Stimulated activated naive CD8-positive, alpha-beta T cell treated with anti-CD3 and anti-CD28 coated beads, Interleukin-15, Interleukin-2, amounts not matched to agents 100 U/mL and 50 U/mL, for 24 hours (primary cell): Measurements from ENCODE around the gene BCAS4.
A peak's percentile ranks its signal among the peaks of the same experiment; 100 is the strongest.
"Not testable (repeated sequence)": the region's sequence is repeated elsewhere in the genome, so short reads cannot be mapped to it uniquely, and the experiment has no call there.

Experiments used
- ATAC-seq: fragments of 150-1000 bp; cut with Tn5 transposase; one replicate; pipeline ENCODE4 v1.10.0; 2021
- DNase-seq: peaks from one replicate; pipeline ENCODE4 v3.0.0; 2021

BCAS4 gene

DNA sequence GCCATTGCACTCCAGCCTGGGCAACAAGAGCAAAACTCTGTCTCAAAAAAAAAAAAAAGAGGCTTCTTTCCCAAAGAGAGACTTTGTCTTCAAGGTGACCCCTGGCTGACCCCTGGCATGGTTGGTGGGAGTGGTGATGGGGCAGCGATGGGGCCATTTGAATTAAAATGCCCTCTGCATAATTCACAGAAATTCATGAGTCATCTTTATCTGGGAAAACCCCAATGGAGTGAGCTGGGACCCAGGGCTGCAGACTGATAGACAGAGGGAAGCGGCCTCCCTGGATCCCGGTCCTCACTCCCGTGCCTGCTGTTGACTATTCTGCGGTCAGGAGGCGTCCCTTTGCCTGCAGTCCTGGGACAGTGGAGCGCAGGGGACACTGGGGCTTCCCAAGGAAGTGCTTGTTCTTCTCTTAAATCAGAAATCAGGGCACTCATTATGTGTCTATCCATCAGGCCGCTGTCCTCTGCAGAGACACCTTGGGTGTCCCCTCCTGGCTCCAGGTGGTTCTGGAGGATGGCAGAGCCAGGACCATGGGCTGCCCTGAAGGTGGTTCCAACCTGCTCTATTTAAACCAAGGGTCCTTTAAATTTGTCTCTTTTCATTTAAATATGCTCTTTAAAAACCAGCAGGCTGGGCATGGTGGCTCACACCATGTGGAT, 23.3 kb upstream of the BCAS4 start:
- ATAC-seq = not testable (repeated sequence)

GRCh38 chr20:50772420-50773185, 22.3 kb upstream of the BCAS4 start:
- DNase-seq (no peak), ATAC-seq (no peak)

More for the DNA sequence above, 23.3 kb upstream of the BCAS4 start:
- DNase-seq = not testable (repeated sequence)

- ATAC-seq (no peak), DNase-seq (no peak)
Observed at GRCh38 chr20:50774515-50774914, 20.3 kb upstream of the BCAS4 start.

DNA sequence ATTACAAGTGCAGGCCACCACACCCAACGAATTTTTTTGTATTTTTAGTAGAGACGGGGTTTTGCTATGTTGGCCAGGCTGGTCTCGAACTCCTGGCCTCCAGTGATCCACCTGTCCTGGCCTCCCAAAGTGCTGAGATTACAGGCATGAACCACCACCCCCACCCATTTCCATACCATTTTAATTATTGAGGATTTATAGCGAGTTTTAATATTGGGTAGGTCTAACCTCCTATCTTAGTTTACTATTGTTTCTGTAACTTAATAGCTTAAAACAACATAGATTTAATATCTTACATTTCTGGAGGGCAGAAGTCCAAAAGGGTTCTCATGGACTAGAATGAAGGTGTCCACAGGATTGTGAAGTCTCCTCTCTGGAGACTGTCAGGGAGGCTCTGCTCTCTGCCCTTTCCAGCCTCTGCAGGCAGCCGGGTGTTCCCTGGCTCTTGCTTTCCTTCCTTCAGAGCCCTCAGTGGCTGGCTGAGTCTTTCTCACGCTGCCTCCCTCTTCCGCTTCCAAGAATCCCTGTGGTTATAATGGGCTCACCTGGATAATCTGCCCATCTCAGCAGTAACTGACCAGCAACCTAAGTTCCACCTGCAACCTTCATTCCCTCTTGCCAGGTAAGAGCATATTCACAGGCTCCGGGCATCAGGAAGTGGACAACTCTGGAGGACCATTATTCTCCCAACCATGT, 18.6 kb upstream of the BCAS4 start:
- ATAC-seq = no peak
- DNase-seq = no peak

GRCh38 chr20:50777373-50777772, 17.5 kb upstream of the BCAS4 start:
- ATAC-seq = no peak

DNA sequence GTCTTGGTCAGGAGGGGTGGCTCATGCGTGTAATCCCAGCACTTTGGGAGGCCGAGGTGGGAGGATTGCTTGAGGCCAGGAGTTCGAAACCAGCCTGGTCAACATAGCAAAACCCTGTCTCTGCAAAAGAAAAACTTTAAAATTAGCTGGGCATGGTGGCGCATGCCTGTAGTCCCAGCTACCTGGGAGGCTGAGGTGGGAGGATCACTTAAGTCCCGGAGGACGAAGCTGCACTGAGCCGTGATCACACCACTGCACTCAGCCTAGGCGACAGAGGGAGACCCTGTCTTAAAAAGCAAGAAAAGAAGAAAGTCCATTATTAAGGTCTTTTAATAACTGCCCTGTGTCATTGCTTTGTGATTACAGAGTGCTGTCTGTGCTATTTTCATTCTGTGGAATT, 15.9 kb upstream of the BCAS4 start:
- ATAC-seq, DNase-seq: not testable (repeated sequence)

More at GRCh38 chr20:50777373-50777772, 17.5 kb upstream of the BCAS4 start:
- DNase-seq = no peak

DNA sequence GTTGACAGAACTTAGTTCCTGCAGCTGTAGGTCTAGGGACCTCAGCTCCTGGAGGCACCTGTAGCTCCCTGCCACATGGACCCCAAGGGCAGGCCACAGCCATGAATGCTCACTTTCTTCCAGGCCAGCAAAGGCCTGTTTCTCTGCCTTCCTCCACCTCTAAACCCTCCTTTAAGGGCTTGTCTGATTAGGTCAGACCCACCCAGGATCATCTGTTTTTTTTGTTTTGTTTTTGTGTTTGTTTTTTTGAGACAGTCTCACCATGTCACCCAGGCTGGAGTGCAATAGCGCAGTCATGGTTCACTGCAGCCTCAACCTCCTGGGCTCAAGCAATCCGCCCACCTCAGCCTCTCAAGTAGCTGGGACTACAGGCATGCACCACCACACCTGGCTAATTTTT, 11.5 kb upstream of the BCAS4 start:
- DNase-seq (no peak), ATAC-seq (no peak)

DNA sequence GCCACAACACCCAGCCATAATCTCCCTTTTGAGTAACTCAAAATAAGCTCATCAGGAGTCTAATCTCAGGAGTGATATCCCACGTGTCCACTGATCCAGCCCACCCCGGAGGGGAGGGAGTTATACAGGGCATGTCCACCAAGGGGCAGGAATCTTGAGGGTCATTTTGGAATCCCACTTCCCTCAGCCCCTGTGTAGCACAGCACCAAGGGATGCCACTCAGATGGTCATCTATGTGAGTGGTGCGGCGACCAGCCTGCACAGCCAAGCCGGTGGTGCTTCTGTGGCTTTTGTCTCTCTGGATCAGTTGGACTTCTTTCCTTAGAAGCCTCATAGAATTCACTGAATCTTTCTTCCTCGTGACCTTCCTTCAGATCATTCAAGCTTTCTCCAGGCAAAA, 11.0 kb upstream of the BCAS4 start:
- ATAC-seq = no peak

GRCh38 chr20:50784464-50784863, 10.4 kb upstream of the BCAS4 start:
- DNase-seq (no peak), ATAC-seq (no peak)

More for the DNA sequence above, 11.0 kb upstream of the BCAS4 start:
- no peak for DNase-seq

DNA sequence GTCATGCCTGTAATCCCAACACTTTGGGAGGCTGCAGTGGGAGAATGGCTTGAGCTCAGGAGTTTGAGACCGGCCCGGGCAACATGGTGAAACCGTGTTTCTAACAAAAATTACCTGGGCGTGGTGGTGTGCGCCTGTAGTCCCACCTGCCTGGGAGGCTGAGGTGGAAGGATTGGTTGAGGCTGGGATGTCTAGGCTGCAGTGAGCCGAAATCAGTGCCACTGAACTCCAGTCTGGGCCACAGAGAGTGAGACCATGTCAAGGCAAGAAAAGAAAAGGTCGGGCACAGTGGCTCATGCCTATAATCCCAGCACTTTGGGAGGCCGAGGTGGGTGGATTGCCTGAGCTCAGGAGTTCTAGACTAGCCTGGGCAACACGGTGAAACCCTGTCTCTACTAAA, 8.2 kb upstream of the BCAS4 start:
- ATAC-seq = no peak
- no peak for DNase-seq

DNA sequence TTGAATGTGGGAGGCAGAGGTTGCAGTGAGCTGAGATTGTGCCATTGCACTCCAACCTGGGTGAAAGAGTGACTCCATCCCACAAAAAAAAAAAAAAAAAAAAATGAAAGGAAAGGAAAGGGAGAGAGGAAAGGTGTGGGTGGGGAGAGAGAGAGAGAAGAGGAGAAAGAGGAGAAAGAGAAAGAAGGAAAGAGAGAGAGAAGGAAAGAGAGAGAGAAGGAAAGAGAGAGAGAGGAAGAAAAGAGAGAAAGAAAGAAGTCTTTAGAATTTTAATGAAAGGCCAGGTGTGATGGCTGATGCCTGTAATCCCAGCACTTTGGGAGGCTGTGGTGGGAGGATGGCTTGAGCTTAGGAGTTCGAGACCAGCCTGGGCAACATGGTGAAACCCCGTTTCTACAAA, 7.7 kb upstream of the BCAS4 start:
- DNase-seq = no peak
- ATAC-seq = no peak

- DNase-seq (no peak), ATAC-seq (no peak)
Observed at GRCh38 chr20:50788045-50788991, 6.5 kb upstream of the BCAS4 start.

DNA sequence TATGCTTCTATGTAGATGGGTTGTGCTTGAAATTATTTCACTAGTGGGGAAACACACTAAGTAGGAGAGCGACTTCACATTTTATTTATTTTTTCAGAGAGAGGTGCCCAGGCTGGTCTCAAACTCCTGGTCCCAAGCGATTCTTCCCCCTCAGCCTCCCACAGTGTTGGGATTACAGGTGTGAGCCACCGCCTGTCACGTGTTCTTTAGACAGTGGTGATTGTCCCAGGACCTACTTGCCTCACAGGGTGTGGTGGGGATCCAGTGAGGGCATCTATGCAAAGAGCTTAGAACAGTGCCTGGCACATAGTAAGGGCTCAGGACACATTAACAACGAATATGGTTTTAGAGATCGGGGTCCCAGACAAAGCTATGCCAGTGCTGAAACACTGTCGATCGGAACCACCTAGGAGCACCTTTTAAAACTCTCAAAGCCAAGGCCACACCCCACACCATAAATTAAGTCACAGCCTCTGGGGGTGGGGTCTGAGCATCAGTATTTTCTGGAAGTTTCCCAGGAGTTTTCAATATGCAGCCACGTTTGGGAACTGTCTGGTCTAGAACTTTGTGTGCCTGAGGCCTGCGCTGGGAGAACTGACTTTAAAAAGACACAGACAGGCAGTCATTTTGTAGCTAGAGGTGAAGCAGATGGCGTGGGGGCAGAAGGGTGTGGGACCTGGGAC, 4.8 kb upstream of the BCAS4 start:
- DNase-seq = no peak

GRCh38 chr20:50790651-50791277, 4.1 kb upstream of the BCAS4 start:
- ATAC-seq (peak; percentile 86), DNase-seq (peak; percentile 87)

More for the DNA sequence above, 4.8 kb upstream of the BCAS4 start:
- ATAC-seq = no peak

DNA sequence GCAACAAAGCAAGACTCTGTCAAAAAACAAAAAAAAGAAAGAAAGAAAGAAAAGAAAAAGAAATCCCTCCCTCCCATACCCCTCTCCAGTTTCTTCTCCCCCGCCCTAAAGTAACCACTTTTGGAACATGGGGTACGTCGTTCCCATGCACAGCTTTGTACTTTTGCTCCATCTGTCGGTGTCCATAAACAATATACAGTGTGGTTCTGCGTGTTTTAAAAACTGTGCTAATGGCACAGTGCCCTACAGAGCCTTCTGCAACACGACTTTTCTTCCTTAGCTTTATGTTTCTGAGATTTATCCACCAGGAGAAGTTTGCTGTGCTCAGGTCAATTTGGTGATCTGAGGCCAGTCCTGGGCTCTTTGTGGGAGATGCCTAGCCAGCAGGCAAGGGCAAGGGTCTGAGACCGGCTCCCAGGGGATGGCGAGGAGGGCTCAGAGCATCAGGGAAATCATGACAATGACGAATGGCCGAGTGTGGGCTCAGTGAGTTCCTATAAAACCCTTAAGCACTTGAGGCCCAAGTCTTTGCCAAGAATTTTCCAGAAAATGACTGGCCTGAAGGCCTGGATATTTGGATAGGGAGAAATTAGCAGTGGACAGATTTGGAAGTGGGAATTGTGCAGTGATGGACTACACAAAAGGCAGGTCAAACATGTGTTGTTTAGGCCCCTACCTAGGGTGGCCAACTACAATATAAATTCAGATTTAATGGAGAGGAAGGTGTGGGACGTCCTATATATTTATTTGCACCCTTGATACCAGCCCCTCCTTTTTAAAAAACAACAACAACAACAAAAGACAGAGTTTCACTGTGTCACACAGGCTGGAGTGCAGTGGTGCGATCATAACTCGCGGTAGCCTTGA, 1.9 kb upstream of the BCAS4 start:
- DNase-seq (no peak), ATAC-seq (no peak)

DNA sequence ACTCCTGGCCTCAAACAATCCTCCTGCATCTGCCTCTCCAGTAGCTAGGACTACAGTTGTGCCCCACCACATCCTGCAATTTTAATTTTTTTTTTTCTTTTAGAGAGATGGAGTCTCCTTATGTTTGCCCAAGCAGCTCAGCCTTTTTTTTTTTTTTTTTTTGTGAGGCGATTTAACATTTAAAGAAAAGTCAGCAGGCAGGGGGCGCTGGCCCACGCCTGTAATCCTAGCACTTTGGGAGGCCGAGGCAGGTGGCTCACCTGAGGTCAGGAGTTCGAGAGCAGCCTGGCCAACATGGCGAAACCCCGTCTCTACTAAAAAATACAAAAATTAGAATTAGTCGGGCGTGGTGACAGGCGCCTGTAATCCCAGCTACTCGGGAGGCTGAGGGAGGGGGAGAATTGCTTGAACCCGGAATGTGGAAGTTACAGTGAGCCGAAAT, 1.3 kb upstream of the BCAS4 start:
- peak; percentile 61 for DNase-seq
- ATAC-seq = not testable (repeated sequence)

DNA sequence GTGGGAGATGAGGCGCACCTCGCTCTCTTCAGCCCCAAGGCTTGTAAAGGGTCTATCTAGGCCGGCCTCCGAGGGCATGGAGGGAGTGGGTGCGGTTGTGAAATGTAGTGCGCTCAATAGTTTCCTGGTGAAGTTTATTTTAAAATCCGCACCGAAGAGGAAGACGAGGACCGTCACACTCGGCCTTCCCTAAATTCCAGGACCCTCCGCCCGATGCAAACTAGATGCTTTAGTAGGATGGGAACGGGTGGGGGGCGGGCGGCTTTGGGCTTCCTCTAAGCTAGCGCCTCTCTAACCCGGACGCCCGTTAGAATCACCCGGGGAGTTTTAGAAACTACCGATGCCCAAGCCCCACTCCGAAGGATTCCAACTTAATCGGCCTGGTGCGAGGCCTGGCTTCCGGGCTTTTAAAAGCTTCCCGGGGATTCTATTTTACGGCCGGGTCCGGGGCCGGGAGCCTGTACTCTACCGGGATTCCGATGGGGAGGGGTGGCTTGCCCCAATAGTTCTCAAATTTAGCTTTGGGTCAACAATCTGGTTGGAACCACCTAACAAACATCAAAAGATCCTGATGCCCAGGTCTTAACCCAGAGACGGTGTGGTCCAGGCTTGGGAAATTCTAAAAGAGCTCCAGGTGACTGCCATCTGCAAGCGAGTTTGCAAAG, 548 bp upstream of the BCAS4 start:
- peak; percentile 3 for ATAC-seq
- DNase-seq = peak; percentile 27

DNA sequence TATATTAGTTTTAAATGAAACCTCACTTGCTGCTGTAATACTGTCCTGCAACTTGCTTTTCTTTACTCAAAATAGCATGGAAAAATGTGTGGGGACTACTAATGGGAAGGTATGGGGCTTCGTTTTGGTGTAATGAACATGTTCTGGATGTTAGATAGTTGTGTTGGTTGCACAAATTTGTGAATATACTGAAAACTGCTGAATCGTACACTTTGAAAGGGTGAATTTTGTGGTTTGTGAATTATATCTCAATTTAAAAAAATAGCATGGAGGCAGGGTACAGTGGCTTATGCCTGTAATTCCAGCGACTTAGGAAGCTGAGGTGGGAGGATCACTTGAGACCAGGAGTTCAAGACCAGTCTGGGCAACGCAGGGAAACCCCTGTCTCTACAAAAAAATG, 2.3 kb downstream of the BCAS4 start:
- DNase-seq = no peak
- ATAC-seq = no peak

DNA sequence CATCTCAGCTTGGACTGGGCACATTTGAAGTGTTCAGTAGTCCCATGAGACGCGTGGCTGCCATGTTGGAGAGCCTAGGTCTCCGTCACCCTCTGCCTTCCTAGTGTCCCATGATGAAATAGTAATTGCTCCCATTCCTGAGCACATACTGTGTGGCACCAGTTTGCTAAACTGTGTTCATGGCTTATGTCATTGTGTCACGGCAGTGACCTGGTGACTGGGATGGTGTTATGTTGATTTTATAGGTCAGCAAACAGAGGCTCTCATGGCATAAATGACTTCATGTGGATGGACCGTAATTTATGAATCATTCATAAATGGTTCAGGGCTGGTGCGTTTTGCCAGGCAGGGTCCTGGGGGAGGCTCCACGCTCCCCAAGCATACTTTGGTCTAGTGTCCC, 3.8 kb downstream of the BCAS4 start:
- DNase-seq (no peak), ATAC-seq (no peak)
